MM.1S (cell line): Measurements from ENCODE around the gene C1QTNF6.
A peak's percentile ranks its signal among the peaks of the same experiment; 100 is the strongest.

ENCODE experiments used
- DNase-seq: peaks from one replicate; pipeline ENCODE4 v3.0.0-alpha.2; 2015
- H2AFZ ChIP-seq: fragments of 300-600 bp; sonication (generic); 2 replicates; pipeline ENCODE4 v1.6.0; 2016; ENCODE audit warnings: antibody characterized with exemption, low read length
- H3F3A ChIP-seq: fragments of 300-600 bp; sonication (generic); 2 replicates; pipeline ENCODE4 v1.6.1; 2016; ENCODE audit warnings: mild to moderate bottlenecking, antibody characterized with exemption, low read length, moderate library complexity, mixed read lengths; ENCODE audit not compliant: insufficient read depth
- H3K27ac ChIP-seq: fragments of 300-600 bp; sonication (generic); 2 replicates; pipeline ENCODE4 v1.5.1; 2016; ENCODE audit warnings: mild to moderate bottlenecking, low read length
- H3K27me3 ChIP-seq: fragments of 300-600 bp; sonication (generic); replicated peaks from 2 replicates; pipeline ENCODE4 v1.6.0; 2016; ENCODE audit warnings: low read length; ENCODE audit not compliant: insufficient read depth
- H3K36me3 ChIP-seq: fragments of 300-600 bp; sonication (generic); replicated peaks from 2 replicates; pipeline ENCODE4 v1.6.1; 2016; ENCODE audit warnings: mild to moderate bottlenecking, low read length, mixed read lengths; ENCODE audit not compliant: insufficient read depth
- H3K4me1 ChIP-seq: fragments of 300-600 bp; sonication (generic); 2 replicates; pipeline ENCODE4 v1.6.1; 2016; ENCODE audit warnings: low read length, mixed read lengths
- H3K4me2 ChIP-seq: fragments of 300-600 bp; sonication (generic); 2 replicates; pipeline ENCODE4 v1.6.0; 2016; ENCODE audit warnings: low read depth, low read length
- H3K4me3 ChIP-seq: fragments of 300-600 bp; sonication (generic); 2 replicates; pipeline ENCODE4 v1.5.1; 2016; ENCODE audit warnings: low read length, mixed read lengths
- H3K79me2 ChIP-seq: fragments of 300-600 bp; sonication (generic); 2 replicates; pipeline ENCODE4 v1.6.1; 2016; ENCODE audit warnings: mixed run types, low read length, mixed read lengths
- H3K9ac ChIP-seq: fragments of 300-600 bp; sonication (generic); 2 replicates; pipeline ENCODE4 v1.6.1; 2016; ENCODE audit warnings: low read length, mixed read lengths
- H3K9me2 ChIP-seq: fragments of 300-600 bp; sonication (generic); replicated peaks from 2 replicates; pipeline ENCODE4 v1.6.1; 2016; ENCODE audit warnings: mild to moderate bottlenecking, low read length, mixed read lengths; ENCODE audit not compliant: insufficient read depth
- H3K9me3 ChIP-seq: fragments of 300-600 bp; sonication (generic); replicated peaks from 2 replicates; pipeline ENCODE4 v1.6.1; 2016; ENCODE audit warnings: mild to moderate bottlenecking, low read length, mixed read lengths; ENCODE audit not compliant: insufficient read depth
- H4K20me1 ChIP-seq: fragments of 300-600 bp; sonication (generic); 2 replicates; pipeline ENCODE4 v1.6.1; 2016; ENCODE audit warnings: mild to moderate bottlenecking, low read length, moderate library complexity, mixed read lengths; ENCODE audit not compliant: insufficient read depth
- EZH2 ChIP-seq: fragments of 300-600 bp; sonication (generic); optimal IDR thresholded peaks from 2 replicates; pipeline ENCODE3; 2017; ENCODE audit warnings: low read depth, mild to moderate bottlenecking, antibody characterized with exemption, low read length, mixed read lengths
- EZH2phosphoT487 ChIP-seq: fragments of 300-600 bp; sonication (generic); IDR thresholded peaks from 2 replicates; pipeline ENCODE4 v1.6.1; 2018; ENCODE audit warnings: antibody characterized with exemption, low read length
- TF ChIP-seq, protein P1 (sequence below): fragments of 300-600 bp; sonication (generic); IDR thresholded peaks from 2 replicates; pipeline ENCODE4 v1.5.1; 2016; ENCODE audit warnings: antibody characterized with exemption, low read length, mixed read lengths

Gene C1QTNF6

DNA sequence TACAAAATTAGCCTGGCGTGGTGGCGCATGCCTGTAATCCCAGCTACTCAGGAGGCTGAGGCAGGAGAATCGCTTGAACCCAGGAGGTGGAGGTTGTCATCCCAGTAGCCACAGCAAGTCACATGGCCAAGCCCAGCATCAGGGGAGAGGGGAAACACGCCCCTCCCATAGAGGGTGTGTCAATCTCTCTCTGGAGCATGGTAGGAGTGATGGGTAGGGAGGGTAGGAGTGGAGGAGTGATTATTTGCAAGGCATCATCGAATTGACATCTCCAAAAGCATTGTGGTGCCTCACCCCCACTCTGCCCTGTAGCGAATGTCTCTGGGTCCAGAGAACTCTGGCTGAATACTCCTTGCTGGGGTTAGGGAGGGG, 30.3 kb upstream of the C1QTNF6 start:
- Histone ChIP-seq H3K4me2 (peak overlapping the region; percentile 92), H4K20me1 (no peaks in the 10 kb centered on the region), H3K4me1 (peaks cover 84% of the 10 kb centered on the region), H3F3A (peaks cover 77% of the 10 kb centered on the region), H3K4me3 (peak overlapping the region; percentile 60; the same call in 1 of the 2 replicates), H3K9me3 (no peaks in the 10 kb centered on the region), H3K9me2 (no peaks in the 10 kb centered on the region), H3K27ac (peak overlapping the region; percentile 98), H3K36me3 (no peaks in the 10 kb centered on the region), H3K27me3 (no peaks in the 10 kb centered on the region), H3K79me2 (peaks cover 8% of the 10 kb centered on the region), H2AFZ (no peak overlapping the region), H3K9ac (peak overlapping the region; percentile 75)
- TF ChIP-seq EZH2 (no peak), EZH2phosphoT487 (no peak)
- TF ChIP-seq, protein P1, sequence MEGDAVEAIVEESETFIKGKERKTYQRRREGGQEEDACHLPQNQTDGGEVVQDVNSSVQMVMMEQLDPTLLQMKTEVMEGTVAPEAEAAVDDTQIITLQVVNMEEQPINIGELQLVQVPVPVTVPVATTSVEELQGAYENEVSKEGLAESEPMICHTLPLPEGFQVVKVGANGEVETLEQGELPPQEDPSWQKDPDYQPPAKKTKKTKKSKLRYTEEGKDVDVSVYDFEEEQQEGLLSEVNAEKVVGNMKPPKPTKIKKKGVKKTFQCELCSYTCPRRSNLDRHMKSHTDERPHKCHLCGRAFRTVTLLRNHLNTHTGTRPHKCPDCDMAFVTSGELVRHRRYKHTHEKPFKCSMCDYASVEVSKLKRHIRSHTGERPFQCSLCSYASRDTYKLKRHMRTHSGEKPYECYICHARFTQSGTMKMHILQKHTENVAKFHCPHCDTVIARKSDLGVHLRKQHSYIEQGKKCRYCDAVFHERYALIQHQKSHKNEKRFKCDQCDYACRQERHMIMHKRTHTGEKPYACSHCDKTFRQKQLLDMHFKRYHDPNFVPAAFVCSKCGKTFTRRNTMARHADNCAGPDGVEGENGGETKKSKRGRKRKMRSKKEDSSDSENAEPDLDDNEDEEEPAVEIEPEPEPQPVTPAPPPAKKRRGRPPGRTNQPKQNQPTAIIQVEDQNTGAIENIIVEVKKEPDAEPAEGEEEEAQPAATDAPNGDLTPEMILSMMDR = no peak
- peak; percentile 56 for DNase-seq

DNA sequence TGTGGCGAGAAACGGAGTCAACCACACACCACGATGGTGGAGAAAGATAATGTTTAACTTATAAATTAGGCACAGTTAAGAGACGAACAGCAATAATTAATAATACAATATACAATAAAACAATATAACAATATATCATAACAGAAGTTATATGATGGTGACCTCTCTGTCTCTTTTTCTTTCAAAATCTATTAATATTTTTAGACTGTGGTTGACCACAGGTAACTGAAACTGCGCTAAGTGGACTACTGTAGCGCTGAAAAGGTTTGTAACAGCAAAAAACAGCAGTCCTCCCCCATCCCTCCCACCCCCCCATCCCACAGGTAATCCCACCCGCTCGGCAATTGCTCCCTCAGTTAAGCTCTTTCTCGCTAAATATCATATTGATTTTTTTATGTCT, 27.8 kb upstream of the C1QTNF6 start:
- H3K36me3 ChIP-seq = no peaks in the 10 kb centered on the region
- no peaks in the 10 kb centered on the region for H4K20me1 ChIP-seq
- H3K9me2 ChIP-seq = no peaks in the 10 kb centered on the region
- H3K9ac ChIP-seq = peak overlapping the region; percentile 28; the same call in 1 of the 2 replicates
- TF ChIP-seq, protein P1 = no peak
- no peak for TF ChIP-seq EZH2
- no peak for TF ChIP-seq EZH2phosphoT487
- 0 out of 2 replicates have a peak overlapping the region, but pooled peaks have one; percentile 40 for H2AFZ ChIP-seq
- peak overlapping the region; percentile 44; the same call in 1 of the 2 replicates for H3K4me3 ChIP-seq
- H3K9me3 ChIP-seq = no peaks in the 10 kb centered on the region
- peaks cover 54% of the 10 kb centered on the region for H3F3A ChIP-seq
- peak overlapping the region; percentile 96 for H3K4me2 ChIP-seq
- H3K4me1 ChIP-seq = peaks cover 60% of the 10 kb centered on the region
- no peaks in the 10 kb centered on the region for H3K27me3 ChIP-seq
- peak overlapping the region; percentile 98 for H3K27ac ChIP-seq
- H3K79me2 ChIP-seq = peaks cover 3% of the 10 kb centered on the region
- DNase-seq = peak; percentile 81

DNA sequence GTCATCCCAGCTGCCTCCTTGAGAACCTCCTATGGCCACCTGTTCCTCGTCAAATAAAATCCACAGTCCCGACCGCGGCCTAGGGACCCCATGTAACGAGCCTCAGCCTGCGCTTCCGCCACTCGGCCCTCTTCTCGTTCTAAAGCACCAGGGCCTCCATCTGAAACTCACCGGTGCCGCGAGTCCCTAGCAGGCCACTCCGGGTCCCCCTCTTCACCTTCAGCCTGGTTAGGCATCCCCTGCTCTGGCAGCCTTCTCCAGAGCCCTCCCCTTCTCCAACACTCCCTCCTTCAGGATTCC, 26.6 kb upstream of the C1QTNF6 start:
- Histone ChIP-seq H3K9ac (no peak overlapping the region), H3K27ac (no peak overlapping the region), H2AFZ (no peak overlapping the region), H3K27me3 (no peaks in the 10 kb centered on the region), H3K36me3 (no peaks in the 10 kb centered on the region), H3K9me3 (no peaks in the 10 kb centered on the region), H3F3A (peaks cover 42% of the 10 kb centered on the region), H3K4me1 (peaks cover 49% of the 10 kb centered on the region), H4K20me1 (no peaks in the 10 kb centered on the region), H3K79me2 (no peaks in the 10 kb centered on the region), H3K9me2 (no peaks in the 10 kb centered on the region), H3K4me2 (no peak overlapping the region), H3K4me3 (no peak overlapping the region)
- TF ChIP-seq, protein P1 = no peak
- TF ChIP-seq EZH2phosphoT487 (no peak), EZH2 (no peak)
- no peak for DNase-seq
